Measurements from ENCODE around the gene RXFP1.

The RXFP1 gene

DNA sequence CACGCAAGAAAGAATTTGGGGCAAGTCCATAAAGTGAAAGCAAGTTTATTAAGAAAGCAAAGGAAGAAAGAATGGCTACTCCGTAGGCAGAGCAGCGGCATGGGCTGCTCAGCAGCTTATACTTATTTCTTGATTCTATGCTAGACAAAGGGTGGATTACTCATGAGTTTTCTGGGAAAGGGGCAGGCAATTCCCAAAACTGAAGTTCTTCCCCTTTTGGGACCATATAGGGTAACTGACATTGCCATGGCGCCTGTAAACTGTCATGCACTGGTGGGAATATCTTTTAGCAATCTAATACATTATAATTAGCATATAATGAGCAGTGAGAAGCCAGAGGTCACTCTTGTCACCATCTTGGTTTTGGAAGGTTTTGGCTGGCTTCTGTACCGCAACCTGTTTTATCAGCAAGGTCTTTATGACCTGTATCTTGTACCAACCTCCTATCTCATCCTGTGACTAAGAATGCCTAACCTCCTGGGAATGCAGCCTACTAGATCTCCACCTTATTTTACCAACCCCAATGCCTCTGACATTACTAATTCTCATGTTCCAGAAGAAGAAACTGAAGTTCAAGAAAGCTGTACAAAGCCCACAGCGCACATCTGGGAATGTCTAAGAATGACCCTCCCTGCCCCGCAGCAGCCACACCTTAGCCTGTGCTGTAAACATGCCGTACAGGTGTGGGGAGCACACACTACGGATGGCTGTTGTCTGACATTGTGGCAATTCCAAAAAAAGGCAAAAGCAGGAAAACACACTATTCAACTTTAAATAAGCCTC, 18.6 kb downstream of the RXFP1 start:
- ATAC-seq, result no peak
- TF ChIP-seq ISL1 (CRISPR knock-in tag; IDR thresholded peaks at IDR 0.05) (no peak), PPARA (CRISPR knock-in tag; IDR thresholded peaks at IDR 0.05; ENCODE audit: borderline replicate concordance) (no peak), ARNTL (CRISPR knock-in tag; IDR thresholded peaks at IDR 0.05; ENCODE audit: borderline replicate concordance, low read depth) (no peak), ZFP30 (CRISPR knock-in tag; IDR thresholded peaks at IDR 0.05) (no peak), TOX (CRISPR knock-in tag; IDR thresholded peaks at IDR 0.05; ENCODE audit: borderline replicate concordance) (no peak), ZNF565 (CRISPR knock-in tag; conservative IDR thresholded peaks at IDR 0.05; ENCODE audit: low read depth) (no peak), SNAI2 (CRISPR knock-in tag; IDR thresholded peaks at IDR 0.05) (no peak)
- TF ChIP-seq, protein P1, sequence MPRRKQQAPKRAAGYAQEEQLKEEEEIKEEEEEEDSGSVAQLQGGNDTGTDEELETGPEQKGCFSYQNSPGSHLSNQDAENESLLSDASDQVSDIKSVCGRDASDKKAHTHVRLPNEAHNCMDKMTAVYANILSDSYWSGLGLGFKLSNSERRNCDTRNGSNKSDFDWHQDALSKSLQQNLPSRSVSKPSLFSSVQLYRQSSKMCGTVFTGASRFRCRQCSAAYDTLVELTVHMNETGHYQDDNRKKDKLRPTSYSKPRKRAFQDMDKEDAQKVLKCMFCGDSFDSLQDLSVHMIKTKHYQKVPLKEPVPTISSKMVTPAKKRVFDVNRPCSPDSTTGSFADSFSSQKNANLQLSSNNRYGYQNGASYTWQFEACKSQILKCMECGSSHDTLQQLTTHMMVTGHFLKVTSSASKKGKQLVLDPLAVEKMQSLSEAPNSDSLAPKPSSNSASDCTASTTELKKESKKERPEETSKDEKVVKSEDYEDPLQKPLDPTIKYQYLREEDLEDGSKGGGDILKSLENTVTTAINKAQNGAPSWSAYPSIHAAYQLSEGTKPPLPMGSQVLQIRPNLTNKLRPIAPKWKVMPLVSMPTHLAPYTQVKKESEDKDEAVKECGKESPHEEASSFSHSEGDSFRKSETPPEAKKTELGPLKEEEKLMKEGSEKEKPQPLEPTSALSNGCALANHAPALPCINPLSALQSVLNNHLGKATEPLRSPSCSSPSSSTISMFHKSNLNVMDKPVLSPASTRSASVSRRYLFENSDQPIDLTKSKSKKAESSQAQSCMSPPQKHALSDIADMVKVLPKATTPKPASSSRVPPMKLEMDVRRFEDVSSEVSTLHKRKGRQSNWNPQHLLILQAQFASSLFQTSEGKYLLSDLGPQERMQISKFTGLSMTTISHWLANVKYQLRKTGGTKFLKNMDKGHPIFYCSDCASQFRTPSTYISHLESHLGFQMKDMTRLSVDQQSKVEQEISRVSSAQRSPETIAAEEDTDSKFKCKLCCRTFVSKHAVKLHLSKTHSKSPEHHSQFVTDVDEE (CRISPR knock-in tag; IDR thresholded peaks at IDR 0.05), result no peak

DNA sequence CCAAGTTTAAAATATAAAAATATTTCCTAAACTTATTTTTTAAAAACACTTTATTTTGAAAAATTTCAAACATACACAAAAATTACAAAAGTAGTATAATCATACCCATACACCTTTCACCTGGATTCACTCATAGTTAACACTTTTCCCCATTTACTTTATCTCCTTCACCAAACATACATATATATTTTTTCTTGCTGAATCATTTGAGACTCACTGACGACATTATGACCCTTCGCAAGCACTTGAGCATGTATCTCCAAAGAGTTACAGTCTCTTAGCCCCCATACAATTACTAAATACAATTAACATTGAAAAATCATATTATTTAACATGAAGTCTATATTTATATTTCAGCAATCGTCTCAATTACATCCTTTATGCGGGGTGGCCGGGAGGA, 19.8 kb downstream of the RXFP1 start:
- TF ChIP-seq ZNF565 (CRISPR knock-in tag; conservative IDR thresholded peaks at IDR 0.05; ENCODE audit: low read depth), result no peak
- no peak for TF ChIP-seq TOX (CRISPR knock-in tag; IDR thresholded peaks at IDR 0.05; ENCODE audit: borderline replicate concordance)
- TF ChIP-seq RARB (CRISPR knock-in tag; IDR thresholded peaks at IDR 0.05), result no peak
- TF ChIP-seq BACH2 (CRISPR knock-in tag; IDR thresholded peaks at IDR 0.05; ENCODE audit: borderline replicate concordance), result no peak
- no peak for TF ChIP-seq ISL1 (CRISPR knock-in tag; IDR thresholded peaks at IDR 0.05)
- no peak for TF ChIP-seq CSDC2 (CRISPR knock-in tag; IDR thresholded peaks at IDR 0.05)
- TF ChIP-seq ZC3H10 (CRISPR knock-in tag; IDR thresholded peaks at IDR 0.05), result no peak
- TF ChIP-seq ARNTL (CRISPR knock-in tag; IDR thresholded peaks at IDR 0.05; ENCODE audit: borderline replicate concordance, low read depth), result no peak
- no peak for TF ChIP-seq ZFP3 (CRISPR knock-in tag; IDR thresholded peaks at IDR 0.05)
- TF ChIP-seq ZFP30 (CRISPR knock-in tag; IDR thresholded peaks at IDR 0.05), result no peak
- TF ChIP-seq ZNF8 (CRISPR knock-in tag; IDR thresholded peaks at IDR 0.05), result no peak
- TF ChIP-seq, protein P2, sequence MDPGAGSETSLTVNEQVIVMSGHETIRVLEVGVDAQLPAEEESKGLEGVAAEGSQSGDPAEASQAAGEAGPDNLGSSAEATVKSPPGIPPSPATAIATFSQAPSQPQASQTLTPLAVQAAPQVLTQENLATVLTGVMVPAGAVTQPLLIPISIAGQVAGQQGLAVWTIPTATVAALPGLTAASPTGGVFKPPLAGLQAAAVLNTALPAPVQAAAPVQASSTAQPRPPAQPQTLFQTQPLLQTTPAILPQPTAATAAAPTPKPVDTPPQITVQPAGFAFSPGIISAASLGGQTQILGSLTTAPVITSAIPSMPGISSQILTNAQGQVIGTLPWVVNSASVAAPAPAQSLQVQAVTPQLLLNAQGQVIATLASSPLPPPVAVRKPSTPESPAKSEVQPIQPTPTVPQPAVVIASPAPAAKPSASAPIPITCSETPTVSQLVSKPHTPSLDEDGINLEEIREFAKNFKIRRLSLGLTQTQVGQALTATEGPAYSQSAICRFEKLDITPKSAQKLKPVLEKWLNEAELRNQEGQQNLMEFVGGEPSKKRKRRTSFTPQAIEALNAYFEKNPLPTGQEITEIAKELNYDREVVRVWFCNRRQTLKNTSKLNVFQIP (CRISPR knock-in tag; IDR thresholded peaks at IDR 0.05; ENCODE audit: borderline replicate concordance, low read depth), result no peak
- TF ChIP-seq, protein P3, sequence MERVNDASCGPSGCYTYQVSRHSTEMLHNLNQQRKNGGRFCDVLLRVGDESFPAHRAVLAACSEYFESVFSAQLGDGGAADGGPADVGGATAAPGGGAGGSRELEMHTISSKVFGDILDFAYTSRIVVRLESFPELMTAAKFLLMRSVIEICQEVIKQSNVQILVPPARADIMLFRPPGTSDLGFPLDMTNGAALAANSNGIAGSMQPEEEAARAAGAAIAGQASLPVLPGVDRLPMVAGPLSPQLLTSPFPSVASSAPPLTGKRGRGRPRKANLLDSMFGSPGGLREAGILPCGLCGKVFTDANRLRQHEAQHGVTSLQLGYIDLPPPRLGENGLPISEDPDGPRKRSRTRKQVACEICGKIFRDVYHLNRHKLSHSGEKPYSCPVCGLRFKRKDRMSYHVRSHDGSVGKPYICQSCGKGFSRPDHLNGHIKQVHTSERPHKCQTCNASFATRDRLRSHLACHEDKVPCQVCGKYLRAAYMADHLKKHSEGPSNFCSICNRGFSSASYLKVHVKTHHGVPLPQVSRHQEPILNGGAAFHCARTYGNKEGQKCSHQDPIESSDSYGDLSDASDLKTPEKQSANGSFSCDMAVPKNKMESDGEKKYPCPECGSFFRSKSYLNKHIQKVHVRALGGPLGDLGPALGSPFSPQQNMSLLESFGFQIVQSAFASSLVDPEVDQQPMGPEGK (CRISPR knock-in tag; IDR thresholded peaks at IDR 0.05; ENCODE audit: borderline replicate concordance), result no peak
- no peak for TF ChIP-seq ZNF70 (CRISPR knock-in tag; IDR thresholded peaks at IDR 0.05)
- ATAC-seq, result no peak

DNA sequence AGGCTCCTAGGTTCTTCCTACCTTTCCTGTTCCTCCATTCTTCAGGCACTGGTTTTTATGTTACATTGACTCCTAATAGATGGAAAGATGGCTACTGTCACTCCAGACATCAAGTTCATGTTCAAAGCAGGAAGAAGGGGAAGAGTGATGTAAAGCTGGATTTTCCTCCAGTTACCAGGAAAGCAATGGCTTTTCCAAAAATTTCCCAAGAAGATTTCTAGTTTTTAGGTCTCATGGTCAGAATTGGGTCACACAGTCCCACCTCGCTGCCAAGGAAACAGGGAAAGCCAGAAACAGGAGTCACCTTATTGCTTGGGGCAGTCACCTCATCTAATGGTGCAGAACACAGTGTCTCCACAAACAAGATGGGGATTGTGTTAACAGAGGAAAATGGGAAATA, 21.5 kb downstream of the RXFP1 start:
- ATAC-seq, result no peak
- TF ChIP-seq ZFP30 (CRISPR knock-in tag; IDR thresholded peaks at IDR 0.05) (no peak), ESRRG (CRISPR knock-in tag; IDR thresholded peaks at IDR 0.05) (no peak), RARB (CRISPR knock-in tag; IDR thresholded peaks at IDR 0.05) (no peak), TCF4 (CRISPR knock-in tag; IDR thresholded peaks at IDR 0.05; ENCODE audit: borderline replicate concordance) (no peak), ZNF565 (CRISPR knock-in tag; conservative IDR thresholded peaks at IDR 0.05; ENCODE audit: low read depth) (no peak), ZC3H10 (CRISPR knock-in tag; IDR thresholded peaks at IDR 0.05) (no peak), BACH2 (CRISPR knock-in tag; IDR thresholded peaks at IDR 0.05; ENCODE audit: borderline replicate concordance) (no peak), ZNF8 (CRISPR knock-in tag; IDR thresholded peaks at IDR 0.05) (no peak), ARNTL (CRISPR knock-in tag; IDR thresholded peaks at IDR 0.05; ENCODE audit: borderline replicate concordance, low read depth) (no peak), CSDC2 (CRISPR knock-in tag; IDR thresholded peaks at IDR 0.05) (no peak)
- TF ChIP-seq, protein P4, sequence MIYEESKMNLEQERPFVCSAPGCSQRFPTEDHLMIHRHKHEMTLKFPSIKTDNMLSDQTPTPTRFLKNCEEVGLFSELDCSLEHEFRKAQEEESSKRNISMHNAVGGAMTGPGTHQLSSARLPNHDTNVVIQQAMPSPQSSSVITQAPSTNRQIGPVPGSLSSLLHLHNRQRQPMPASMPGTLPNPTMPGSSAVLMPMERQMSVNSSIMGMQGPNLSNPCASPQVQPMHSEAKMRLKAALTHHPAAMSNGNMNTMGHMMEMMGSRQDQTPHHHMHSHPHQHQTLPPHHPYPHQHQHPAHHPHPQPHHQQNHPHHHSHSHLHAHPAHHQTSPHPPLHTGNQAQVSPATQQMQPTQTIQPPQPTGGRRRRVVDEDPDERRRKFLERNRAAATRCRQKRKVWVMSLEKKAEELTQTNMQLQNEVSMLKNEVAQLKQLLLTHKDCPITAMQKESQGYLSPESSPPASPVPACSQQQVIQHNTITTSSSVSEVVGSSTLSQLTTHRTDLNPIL (CRISPR knock-in tag; IDR thresholded peaks at IDR 0.05; ENCODE audit: low read depth), result no peak
- TF ChIP-seq, protein P5, sequence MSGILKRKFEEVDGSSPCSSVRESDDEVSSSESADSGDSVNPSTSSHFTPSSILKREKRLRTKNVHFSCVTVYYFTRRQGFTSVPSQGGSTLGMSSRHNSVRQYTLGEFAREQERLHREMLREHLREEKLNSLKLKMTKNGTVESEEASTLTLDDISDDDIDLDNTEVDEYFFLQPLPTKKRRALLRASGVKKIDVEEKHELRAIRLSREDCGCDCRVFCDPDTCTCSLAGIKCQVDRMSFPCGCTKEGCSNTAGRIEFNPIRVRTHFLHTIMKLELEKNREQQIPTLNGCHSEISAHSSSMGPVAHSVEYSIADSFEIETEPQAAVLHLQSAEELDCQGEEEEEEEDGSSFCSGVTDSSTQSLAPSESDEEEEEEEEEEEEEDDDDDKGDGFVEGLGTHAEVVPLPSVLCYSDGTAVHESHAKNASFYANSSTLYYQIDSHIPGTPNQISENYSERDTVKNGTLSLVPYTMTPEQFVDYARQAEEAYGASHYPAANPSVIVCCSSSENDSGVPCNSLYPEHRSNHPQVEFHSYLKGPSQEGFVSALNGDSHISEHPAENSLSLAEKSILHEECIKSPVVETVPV (CRISPR knock-in tag; IDR thresholded peaks at IDR 0.05), result no peak
- TF ChIP-seq, protein P1 (CRISPR knock-in tag; IDR thresholded peaks at IDR 0.05), result no peak

All from SK-N-SH treated with all-trans-retinoic acid at 6 μM for 48 hours (cell line).